22Rv1 (cell line): Measurements from ENCODE around the gene GPD2.
A peak's percentile ranks its signal among the peaks of the same experiment; 100 is the strongest.

Source experiments
- H3K27ac ChIP-seq: fragments of 450-650 bp; 2 replicates; pipeline ENCODE4 v1.5.1; 2017
- ZFX ChIP-seq: fragments of 450-650 bp; IDR thresholded peaks from 2 replicates; pipeline ENCODE4 v1.6.1; 2017; ENCODE audit warnings: antibody characterized with exemption, borderline replicate concordance
- TF ChIP-seq, protein P1 (sequence below): fragments of 450-650 bp; IDR thresholded peaks from 2 replicates; pipeline ENCODE4 v1.5.1; 2017; ENCODE audit warnings: mild to moderate bottlenecking

GPD2 gene

DNA sequence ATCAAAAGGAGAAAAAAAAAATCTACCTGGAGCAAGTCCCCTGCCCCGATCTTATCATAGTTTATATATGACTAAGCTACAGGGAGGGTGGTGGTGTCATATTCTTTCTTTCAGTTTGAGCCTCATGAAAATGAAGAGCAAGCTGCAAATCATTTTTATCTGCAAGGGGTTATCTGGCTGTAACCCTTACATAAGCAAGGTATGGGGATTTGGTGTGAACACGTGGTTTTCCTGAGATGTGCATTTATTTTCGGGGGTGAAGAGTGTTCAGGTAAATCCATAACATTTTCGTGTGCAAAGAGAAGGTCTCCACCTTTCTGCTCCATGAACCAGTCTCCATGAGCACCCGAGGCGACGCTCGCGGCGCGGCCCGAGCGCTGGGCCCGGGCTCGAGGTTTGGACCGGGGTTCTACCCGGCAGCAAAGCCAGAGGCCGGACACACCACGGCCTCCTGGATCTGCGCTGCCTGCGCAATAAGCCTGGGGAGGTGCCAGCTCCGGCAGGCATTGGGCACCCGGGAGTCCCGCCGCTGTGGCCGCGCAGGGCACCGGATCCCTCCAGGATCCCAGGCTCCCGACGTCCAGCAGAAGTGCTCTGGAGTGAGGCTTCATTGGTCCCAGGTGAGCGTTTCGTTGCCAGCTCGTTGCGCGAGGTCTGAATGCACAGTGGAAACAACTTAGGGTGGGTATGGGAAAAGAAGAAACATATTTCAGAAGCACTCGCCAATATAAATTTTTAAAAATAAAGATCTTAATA lies 36.1 kb upstream of the GPD2 start:
- peak overlapping the region; percentile 82 for H3K27ac ChIP-seq
- TF ChIP-seq, protein P1, sequence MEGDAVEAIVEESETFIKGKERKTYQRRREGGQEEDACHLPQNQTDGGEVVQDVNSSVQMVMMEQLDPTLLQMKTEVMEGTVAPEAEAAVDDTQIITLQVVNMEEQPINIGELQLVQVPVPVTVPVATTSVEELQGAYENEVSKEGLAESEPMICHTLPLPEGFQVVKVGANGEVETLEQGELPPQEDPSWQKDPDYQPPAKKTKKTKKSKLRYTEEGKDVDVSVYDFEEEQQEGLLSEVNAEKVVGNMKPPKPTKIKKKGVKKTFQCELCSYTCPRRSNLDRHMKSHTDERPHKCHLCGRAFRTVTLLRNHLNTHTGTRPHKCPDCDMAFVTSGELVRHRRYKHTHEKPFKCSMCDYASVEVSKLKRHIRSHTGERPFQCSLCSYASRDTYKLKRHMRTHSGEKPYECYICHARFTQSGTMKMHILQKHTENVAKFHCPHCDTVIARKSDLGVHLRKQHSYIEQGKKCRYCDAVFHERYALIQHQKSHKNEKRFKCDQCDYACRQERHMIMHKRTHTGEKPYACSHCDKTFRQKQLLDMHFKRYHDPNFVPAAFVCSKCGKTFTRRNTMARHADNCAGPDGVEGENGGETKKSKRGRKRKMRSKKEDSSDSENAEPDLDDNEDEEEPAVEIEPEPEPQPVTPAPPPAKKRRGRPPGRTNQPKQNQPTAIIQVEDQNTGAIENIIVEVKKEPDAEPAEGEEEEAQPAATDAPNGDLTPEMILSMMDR: no peak
- TF ChIP-seq ZFX: no peak

DNA sequence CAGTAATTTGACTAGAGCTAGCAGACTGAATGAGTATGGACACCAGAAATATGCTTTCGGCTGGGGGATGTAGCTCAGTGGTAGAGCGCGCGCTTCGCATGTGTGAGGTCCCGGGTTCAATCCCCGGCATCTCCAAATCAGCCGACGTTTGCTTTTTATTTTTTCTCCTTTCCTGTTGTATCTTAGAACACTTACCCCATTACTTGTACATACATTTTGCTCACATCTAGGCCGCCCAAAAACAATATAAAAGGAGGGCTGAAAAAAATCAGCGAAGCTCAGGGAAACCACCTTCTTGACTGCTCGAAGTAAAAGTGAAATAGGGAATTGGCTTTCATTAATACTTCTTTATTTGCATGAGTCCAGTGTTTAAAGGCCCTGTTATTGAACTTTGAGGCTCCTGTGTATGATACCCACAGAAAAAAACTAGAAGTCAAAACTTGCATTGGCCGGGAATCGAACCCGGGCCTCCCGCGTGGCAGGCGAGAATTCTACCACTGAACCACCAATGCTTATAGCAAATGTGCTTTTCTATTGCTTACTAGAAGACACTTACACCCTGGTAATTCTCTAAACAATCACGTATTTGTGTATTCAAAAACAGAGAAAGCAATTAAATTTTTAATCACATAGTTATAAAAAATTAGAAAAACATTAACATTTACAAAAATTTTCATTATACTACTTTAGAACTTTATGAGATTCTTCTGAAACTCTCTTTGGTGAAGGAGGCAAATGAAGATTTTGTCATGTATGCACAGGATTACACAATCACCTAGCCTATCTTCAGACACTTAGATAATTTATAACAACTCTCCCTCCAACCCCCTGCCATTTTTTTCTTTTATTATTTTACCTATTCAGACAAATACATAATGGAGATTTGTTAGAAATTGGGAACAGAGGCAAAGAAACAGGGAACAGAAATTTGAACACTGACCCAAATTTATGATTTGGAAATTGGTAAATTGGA lies 35.2 kb upstream of the GPD2 start:
- H3K27ac ChIP-seq: peak overlapping the region; percentile 82
- no peak for TF ChIP-seq ZFX
- TF ChIP-seq, protein P1: no peak

DNA sequence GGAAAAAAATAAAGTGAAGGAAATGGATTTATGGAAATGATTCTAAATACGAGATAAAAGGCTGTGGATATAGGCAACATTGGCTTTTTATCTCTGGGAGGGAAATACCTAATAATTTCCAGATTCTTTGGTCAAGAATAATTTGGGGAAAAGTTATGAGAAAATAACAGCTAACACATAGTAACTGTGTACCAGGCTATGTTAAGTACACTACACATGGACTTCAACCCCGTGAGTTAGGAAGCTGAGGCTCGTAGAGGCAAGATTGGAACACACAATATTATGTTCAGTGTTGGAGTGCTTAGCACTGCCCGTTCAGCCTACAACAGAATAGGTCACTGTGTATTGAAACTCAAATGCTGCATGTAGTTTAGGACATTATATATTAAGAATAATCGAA lies 34.3 kb upstream of the GPD2 start:
- H3K27ac ChIP-seq: no peak overlapping the region
- no peak for TF ChIP-seq ZFX
- TF ChIP-seq, protein P1: no peak

DNA sequence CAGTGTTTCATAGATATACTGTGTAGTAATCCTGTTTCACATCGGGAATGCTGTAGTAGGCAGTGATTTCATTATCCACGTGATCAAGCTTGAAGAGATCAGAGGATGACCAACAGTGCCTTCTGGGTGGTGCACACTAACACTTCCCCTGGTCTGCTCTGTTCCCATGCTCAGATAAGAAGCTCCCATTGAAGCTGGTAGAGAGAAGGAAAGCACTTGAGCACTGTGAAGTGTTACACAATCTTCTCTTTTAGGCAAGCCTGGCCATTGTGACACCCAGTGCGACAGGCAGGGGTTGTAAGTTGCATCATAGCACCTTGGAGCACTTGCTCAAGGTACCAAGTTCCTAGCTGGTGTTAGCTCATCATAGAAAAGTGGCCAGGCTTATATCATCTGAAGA lies 30.6 kb upstream of the GPD2 start:
- H3K27ac ChIP-seq: no peak overlapping the region
- TF ChIP-seq, protein P1: no peak
- no peak for TF ChIP-seq ZFX

DNA sequence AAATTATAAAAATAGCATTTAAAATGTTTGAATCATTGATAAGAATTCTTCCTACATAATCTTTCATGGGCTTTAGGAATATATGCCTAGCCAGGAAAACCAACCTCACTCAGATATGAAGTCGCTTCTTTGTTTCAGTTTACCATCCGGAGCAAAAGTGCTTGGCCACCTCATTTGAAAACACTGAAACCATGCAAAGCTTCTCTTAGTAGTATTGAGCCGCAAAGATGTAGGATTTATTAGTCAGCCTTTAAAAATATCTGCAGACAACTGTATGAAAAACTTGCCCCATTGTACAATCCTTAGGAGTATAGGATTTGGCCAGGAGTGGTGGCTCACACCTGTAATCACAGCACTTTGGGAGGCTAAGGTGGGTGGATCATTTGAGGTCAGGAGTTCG lies 24.3 kb upstream of the GPD2 start:
- TF ChIP-seq, protein P1: no peak
- TF ChIP-seq ZFX: no peak
- no peak overlapping the region for H3K27ac ChIP-seq

DNA sequence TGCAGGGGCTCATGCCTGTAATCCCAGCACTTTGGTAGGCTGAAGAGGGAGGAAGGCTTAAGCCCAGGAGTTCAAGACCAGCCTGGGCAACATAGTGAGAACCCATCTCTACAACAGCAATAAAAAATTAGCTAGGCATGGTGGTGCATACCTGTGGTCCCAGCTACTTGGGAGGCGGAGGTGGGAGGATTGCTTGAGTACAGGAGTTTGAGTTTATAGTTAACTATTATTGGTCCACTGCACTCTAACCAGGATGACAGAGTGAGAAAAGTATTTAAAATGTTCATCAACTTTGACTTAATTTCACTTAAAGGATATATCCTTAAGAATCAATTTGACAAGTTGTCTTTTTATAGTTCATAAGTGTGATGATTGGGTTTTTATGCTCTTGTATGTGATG lies 14.3 kb upstream of the GPD2 start:
- TF ChIP-seq ZFX: no peak
- TF ChIP-seq, protein P1: no peak
- no peak overlapping the region for H3K27ac ChIP-seq
